A172 (cell line): ENCODE data around the gene MALL. TPM values are rescaled to one million over a fixed set of nuclear protein-coding genes. Genes with fewer than 3 reads are reported as not detected.
"Not testable (repeated sequence)": the region's sequence is repeated elsewhere in the genome, so short reads cannot be mapped to it uniquely, and the experiment has no call there.

Experiments
- DNase-seq: peaks from one replicate; pipeline ENCODE4 v3.0.0-alpha.2; 2015; ENCODE audit warnings: low spot score
- total RNA-seq: library from RNA; depleted of rRNA; stranded (reverse); fragments of >200 nt; shearing (Covaris generic); gene quantifications from 2 replicates; pipeline ENCODE4 v1.2.3, GENCODE V29; 2014; rRNA removed

Gene MALL
- 184 and 298 TPM in 2 replicates for total RNA-seq

DNA sequence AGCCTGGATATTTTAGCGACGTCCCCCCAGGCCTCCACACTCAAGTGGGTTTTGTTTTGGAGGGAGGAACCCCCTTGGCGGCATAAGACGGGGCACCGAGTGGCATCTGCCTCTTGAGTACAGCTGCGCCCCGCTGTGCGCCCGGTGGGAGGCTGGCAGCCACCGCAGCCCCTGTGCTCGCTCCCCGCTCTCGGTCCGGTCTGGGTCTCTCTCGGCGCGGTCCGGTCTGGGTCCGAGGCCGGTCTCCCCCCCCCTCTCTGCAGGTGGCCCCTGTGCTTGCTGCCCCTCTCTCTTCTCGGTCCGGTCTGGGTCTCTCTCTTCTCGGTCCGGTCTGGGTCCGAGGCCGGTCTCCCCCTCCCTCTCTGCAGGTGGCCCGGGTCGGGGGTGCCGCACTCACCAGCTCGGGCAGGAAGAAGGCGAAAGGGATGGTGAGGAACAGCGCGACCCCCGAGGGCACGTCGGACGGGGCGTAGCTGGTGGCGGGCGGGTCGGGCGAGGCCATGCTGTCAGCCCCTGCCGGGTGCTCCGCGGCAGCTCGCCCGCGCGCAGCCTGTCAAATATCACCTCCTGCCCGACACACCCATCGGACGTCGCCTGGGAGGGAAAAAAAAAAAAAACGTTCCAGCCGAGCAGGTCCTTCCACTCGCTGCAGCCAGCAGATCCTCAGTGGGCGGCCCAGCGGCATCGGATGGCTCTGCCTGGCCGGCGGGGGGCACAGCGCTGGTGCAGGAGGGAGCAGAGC lies at the start of gene MALL:
TSS of gene MALL (minus strand) at position 532 of the 742 bp plus-strand sequence. CDS start at position 502, 30 bp downstream.
- DNase-seq, result peak; percentile 69

DNA sequence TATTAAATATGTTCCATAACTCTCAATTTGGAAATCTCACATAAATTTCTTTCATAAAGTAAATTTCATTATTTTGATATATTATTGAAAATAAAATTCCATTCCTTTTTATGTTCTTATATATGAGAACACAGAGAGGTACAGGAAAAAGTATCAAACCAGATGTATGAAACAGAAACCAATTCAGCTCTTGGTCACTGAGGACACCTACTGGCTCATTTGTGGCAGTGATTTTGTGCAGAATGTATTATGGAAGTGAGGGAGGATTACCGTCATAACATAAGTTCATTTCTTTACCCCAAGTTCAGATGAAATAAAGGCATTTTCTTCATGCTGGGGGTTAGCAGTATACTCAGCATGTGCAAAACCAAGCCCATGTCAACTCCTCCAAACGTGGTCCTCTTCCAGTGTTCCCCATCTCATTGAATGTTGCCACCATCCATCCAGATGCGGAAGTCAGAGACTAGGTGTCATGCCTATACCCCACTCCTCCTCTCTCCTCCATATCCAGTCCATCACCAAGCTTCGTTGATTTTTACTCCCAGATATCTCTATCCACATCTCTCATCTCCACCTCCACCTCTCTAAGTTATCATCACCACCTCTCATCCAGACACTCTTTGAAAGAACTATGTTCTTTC lies 41.7 kb upstream of the MALL start:
- peak; percentile 82 for DNase-seq

DNA sequence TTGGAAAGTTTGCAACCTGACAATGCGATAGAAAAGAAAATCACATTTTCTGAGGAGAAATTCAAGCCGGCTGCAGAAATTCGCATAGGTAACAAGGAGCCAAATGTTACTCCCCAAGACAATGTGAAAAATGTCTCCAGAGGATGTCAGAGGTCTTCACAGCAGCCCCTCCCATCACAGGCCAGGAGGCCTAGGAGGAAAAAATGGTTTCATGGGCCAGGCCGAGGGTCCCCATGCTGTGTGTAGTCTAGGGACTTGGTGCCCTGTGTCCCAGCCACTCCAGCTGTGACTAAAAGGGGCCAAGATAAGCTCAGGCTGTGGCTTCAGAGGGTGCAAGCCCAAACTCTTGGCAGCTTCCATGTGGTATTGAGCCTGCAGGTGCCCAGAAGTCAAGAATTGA lies 39.2 kb upstream of the MALL start:
- not testable (repeated sequence) for DNase-seq

DNA sequence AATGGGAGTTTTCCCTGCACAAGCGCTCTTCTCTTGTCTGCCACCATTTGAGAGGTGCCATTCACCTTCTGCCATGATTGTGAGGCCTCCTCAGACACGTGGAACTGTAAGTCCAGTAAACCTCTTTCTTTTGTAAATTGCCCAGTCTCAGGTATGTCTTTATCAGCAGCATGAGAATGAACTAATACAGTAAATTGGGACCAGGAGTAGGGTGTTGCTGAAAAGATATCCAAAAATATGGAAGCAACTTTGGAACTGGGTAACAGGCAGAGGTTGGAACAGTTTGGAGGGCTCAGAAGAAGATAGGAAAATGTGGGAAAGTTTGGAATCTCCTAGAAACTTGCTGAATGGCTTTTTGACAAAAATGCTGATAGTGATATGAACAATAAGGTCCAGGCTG lies 38.6 kb upstream of the MALL start:
- not testable (repeated sequence) for DNase-seq

DNA sequence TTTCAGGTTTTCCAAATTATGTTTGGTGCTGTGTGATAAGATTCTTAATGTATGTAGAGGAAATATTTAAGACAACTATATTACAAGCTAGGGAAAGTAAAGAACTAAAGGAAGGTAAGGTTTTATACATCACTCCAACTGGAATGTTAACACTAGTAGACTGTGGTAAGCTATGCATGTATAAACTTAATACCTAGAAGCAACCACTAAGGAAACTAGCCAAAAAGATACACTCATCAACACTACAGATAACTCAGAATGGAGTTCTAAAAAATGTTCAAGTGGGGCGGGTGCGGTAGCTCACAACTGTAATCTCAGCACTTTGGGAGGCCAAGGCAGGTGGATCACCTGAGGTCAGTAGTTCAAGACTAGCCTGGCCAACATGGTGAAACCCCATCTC lies 37.8 kb upstream of the MALL start:
- DNase-seq, result peak; percentile 28

DNA sequence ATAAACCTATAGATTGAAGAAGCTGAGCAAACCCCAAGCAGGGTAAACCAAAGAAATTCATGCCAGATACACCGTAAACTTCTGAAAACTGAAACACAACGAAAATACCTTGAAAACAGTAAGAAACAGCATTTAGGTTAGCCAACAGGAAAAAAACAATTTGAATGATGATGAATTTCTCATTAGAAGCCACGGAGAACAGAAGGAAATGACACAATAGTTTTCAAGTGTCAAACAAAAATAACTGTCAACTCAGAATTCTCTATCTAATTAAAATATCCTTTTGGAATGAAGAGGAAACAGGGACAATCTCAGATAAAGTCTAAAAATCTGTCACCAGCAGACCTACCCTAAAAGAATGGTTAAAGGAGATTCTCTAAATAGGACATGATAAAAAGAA lies 37.3 kb upstream of the MALL start:
- no peak for DNase-seq

DNA sequence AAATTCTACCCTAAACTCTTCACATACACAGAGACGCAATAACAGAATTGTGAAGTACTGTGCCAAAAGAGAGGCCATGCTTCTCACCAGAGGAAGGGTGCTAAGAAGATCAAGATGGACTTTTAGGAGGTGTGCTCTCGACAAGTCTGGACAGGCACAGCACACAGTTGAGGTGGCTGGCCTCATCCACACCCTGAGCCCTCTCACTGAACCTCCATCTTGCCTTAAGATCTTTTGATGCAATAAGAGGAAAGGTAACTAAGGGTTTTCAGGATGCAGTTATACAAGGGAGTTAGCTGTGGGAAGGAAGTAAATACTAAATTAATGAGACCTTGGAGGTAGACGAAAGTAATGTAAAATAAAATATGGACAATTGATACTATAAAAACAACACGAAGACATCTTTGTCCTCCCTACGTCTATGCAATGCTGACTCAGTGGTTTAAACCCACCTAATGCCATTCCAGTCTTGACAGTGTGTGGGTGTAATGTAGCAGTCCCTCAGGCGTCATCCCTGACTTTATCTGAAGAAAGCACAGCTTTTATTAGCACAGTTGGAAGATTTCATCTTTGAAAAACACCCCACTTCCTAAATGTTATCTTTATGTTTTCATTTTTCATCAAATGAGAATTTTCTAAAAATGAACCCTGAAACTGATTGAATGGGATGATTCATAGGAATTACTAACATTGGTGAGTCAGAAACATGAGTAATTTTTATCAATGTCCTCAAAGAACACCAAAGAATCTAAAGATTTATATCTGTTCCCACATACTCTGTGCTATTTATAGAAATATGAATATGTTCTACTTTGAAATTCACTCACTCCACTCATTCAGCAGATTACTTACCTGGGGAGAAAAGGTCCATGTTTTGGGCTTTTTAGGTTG lies 34.0 kb upstream of the MALL start:
- peak; percentile 80 for DNase-seq

DNA sequence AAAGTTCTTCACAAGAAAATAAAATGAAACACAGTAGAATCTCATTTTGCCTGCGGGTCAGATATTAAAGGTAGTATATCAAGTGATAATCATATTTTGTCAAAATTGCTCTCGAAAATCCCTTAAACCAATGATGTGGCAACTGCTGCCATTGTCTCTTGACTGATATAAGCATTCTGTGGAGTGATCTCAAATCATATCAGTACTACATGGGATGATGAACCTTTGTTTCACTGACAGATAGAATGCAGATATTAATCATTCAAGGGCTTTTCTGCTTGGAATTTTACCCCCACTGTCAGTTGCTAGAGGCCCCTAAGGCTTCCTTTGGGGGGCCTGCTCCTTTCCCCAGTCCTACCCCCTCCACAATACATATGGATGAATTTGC lies 31.3 kb upstream of the MALL start:
- DNase-seq, result no peak

DNA sequence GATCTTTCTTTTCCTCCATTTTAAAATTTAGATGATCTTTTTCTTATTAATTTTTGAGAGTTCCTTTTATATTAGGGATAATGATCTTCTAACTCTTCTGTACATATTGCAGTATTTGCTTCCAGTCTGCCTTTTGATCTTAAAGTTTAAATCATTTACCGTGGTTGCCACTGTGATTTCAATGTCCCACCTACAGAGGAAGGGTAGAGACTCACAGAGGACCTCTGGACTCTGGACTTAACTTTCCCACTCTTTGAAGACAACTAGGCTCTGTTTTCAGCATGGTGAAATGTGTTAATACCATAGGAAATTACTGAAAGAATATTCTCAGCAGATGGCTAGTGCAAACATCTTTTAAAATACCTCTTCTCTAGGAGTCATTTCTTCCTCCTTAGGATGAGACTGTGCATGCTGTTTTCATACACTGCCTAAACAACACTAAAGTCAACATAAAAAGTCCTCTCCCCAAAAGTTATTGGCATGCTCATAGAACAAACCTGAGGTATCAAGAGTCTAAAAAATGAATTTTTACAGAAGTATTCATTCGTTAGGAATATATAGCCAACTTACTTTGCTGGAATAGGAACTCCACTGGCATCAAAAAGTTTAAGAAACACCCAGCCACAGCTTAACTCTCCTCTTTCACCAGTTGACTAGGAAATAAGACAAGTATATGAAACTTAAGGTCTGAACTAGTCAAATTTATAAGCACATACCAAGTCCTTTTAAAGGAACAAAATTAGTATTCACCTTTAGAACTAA lies 30.7 kb upstream of the MALL start:
- no peak for DNase-seq

DNA sequence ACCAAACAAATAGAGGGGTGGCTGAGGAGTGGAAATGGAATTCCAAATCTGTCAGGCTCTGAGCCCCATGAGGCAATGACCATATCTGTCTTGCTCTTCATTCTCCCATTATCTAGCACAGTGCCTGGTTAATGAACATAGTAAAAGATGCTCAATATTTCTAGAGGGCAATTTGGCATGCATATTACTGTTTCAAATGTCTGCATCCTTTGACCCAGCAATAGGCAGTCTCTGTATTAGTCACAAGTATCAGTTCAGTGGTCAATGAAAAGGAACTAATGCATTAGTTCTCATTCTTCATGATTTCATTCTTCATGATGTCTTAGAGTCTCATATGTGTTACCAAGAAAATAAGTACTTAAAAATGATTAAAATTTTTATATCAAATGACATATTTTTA lies 28.4 kb upstream of the MALL start:
- no peak for DNase-seq

DNA sequence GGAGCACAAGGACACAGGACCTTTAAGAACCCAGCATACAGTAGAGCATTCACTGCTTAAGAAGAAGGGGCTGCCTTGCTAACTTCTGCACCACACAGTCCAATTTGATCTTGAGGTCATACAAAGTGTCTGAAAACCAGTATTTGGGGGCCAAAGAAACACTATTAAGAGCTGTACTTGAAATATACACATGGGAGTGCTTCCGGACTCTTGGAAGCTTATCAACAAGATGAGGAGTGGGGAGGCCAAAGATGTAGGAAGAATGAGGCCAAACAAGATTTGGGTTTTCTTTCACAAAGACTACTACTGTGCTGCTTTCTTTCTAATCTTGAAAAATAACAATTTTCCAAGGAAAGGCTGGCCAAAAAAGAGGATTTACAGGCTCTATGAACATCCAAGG lies 24.8 kb upstream of the MALL start:
- no peak for DNase-seq

DNA sequence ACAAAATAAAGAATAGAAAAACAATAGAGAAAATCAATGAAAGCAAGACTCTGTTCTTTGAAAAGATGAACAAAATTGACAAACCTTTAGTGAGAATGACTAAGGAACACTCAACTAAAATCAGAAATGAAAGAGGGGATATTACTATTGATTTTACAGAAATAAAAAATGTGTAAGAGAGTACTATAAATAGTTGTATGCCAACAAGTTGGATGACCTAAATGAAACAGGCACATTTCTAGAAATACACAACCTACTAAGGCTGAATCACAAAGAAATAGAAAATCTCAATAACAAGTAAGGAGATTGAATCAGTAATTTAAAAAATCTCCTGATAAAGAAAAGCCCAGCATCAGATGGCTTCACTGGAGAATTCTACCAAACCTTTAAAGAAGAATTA lies 18.4 kb upstream of the MALL start:
- no peak for DNase-seq

DNA sequence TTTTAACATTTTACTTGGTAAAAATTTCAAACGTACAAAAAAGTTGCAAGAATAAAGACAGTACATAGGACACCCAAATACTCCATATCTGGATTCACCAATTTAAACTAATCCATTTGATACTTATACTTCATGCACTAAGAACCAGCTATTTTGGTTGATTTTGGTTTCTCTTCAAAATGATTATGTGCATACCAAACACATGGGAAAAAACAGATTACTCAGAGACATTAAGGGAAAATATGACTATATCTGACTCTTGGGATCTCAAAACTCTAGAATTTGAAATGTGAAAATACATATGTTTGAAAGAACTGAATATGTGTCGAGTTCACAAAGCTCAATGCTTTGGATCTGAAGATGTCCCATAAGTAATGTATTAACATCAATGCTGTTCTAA lies 15.5 kb upstream of the MALL start:
- DNase-seq, result no peak

DNA sequence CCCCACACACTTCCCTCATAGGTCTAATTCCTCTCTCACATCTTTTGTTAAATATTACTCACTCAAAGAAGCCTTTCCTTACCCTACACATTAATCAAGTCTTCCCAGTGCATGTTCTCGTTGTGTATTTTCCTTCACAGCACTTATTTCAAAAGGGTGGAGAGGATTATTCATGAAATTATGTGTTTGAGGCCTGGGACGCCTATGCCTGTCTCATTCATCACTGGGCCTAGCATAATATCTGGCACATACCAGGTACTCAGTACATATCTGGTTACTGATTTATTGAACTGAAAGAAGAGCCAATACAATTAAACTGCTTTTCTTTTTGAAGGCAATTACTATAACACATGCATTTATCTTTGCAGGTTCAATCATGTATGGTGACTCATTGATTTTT lies 15.1 kb upstream of the MALL start:
- DNase-seq, result no peak

DNA sequence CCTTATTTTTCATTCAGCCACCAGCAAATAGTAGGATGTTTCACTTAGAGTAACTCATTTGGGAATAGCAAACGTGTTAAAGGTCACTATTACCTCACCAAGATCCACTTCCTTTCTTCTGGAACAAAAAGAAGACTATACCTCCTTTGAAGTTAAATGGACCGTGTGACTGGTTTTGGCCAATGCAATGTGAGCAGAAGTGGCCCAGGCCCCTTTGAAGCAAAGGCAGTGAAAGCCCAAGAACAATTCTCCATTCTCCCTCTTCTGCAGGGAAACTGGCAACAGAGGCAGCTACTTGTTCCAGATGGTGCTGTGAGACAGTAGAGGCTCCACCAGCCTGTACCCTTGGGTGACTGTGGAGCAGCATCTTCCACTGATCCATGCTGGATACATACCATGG lies 11.3 kb upstream of the MALL start:
- DNase-seq, result no peak

DNA sequence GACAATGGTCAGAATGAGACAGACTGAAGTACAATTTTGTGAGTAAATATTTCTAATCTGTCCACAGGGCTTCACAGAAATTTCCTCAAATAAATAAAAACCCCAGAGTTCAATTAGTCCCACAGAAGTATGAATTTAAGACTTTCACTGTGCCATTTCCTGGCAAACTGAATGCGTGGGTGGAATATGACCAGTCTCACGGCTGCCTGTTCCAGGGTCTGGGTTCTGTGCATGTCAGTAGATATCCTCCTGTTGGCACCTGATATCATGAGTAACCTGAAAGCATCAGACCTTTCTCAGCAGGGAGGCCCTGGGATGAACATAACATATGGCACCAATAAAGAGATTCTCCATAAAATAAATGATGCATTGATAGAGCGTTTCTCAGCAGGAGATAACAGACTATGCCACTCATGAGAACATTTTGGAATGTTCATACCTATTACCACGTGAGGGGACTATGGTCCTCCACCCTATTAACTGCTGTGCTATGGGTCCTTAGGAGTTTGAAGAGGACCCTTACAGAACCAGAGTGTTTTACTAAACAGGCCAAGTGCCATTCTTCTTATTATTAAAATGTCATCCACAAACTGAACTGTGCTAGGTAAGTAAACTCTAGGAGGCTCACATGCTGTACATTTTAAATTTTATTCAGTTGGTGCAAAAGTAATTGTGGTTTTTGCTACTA lies 10.6 kb upstream of the MALL start:
- peak; percentile 42 for DNase-seq

DNA sequence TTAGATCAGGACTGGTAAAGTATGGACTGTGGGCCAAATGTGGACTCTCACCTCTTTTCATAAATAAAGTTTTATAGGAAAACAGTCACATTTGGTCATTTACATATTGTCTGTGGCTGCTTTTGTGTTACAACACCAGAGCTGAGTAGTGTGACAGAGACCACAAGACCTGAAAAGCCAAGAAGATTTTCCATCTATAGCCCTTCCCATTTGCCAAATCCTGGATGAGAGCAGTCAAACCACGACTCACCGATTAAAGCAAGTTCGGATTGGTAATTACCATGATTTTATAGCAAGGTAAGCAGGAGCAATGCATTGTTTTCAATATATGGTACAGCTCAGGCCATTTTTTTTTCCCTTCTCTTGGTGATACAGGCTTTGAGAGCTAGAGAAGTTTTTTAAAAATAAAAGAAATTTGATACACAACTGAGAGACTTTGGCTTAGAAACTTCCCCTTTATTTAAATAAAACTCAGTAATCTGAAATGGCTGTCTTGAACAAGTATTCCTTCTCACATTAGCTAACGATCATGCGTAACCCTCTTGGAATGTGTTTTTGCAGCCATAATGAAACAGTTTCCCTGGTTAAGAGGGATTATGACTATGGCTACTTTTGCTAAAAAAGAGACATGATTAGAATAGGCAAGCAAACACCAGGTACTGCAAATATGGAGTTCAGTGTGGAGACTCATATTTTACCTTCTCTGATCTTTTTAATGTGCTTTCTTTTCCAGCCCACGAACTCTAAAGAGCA lies 9.5 kb upstream of the MALL start:
- peak; percentile 57 for DNase-seq

DNA sequence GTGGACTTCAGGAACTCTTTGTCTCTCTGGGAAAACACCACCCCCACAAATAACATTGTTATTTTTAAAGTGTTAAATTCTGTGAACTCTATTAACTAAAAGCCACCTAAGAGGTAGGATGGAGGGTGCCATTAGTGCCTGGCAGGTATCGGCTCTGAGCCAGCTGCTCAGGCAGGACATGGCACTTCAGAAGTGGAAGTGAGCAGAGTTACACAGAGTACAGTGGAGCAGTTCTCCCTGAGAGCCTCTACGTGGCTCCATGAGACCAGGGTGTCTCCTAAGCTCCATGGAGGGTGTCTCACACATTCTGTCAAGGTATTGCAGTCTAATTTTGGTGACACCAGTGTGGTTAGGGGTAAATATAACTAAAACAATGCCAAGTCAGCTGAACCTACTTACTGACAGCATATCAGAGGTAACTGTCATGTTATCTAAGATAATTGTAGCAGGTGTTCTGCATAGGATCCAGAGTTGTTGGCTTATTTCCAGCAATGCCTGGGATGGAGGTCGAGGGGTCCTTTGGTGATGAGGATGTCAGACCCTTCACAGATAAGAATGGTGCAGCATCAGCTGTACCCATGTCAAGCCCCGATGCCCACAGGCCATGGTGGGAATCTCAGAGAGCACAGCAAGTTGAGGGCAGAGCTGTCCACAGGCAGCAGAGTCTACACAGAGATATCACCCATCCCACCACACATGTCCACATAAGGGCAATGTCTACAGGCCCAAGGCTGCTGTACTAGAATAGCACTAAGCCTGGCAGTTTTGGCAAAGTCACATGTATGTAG lies 8.6 kb upstream of the MALL start:
- DNase-seq, result no peak

DNA sequence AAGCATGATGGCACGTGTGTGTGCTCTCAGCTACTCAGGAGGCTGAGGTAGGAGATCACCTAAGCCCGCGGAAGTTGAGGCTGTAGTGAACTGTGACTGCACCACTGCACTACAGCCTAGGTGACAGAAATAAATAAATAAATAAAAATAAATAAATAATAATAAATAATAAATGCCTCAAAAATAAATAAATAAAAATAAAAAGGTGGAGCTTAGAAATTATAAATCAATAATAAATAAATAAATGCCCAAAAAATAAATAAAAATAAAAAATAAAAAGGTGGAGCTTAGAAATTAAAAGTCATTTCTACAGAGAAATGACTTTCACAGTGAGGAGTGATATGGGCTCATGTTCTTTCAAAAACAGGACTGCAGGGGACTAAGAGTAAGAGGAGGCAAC lies 6.0 kb upstream of the MALL start:
- DNase-seq, result no peak

DNA sequence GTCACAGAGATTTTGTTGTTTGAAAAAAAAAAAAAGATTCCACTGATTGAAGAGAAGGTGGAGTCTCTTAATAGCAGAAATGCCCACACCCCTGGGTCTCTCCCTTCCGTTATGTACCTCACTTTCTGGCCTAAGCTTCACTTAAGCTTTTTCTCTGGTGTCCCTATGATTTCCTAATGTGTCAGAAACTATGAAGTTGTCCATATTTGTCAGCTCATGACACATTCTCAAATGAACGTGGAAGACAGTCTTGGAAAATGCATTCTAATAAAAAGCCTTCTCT lies 5.4 kb upstream of the MALL start:
- DNase-seq, result no peak
